ENCODE data around the gene TEKT1.
"Not testable (repeated sequence)": the region's sequence is repeated elsewhere in the genome, so short reads cannot be mapped to it uniquely, and the experiment has no call there.

GRCh38 chr17:6774906-6775305 lies 56.6 kb downstream of the TEKT1 start:
- TF ChIP-seq, protein P1, sequence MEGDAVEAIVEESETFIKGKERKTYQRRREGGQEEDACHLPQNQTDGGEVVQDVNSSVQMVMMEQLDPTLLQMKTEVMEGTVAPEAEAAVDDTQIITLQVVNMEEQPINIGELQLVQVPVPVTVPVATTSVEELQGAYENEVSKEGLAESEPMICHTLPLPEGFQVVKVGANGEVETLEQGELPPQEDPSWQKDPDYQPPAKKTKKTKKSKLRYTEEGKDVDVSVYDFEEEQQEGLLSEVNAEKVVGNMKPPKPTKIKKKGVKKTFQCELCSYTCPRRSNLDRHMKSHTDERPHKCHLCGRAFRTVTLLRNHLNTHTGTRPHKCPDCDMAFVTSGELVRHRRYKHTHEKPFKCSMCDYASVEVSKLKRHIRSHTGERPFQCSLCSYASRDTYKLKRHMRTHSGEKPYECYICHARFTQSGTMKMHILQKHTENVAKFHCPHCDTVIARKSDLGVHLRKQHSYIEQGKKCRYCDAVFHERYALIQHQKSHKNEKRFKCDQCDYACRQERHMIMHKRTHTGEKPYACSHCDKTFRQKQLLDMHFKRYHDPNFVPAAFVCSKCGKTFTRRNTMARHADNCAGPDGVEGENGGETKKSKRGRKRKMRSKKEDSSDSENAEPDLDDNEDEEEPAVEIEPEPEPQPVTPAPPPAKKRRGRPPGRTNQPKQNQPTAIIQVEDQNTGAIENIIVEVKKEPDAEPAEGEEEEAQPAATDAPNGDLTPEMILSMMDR (conservative IDR thresholded peaks at IDR 0.05; ENCODE audit: low read depth, low read length): not testable (repeated sequence)
- not testable (repeated sequence) for TF ChIP-seq EZH2 (IDR thresholded peaks at IDR 0.05; ENCODE audit: low read length, unreplicated experiment)
